ENCODE data around the gene RGS7. TPM values are rescaled to one million over a fixed set of nuclear protein-coding genes. Genes with fewer than 3 reads are reported as not detected.
"Not testable (repeated sequence)": the region's sequence is repeated elsewhere in the genome, so short reads cannot be mapped to it uniquely, and the experiment has no call there.

RGS7 gene
- total RNA-seq, 1 donor = under 0.01 TPM

- Histone ChIP-seq H3K4me1 (ENCODE audit: insufficient read depth, low read length) (no peaks in the 10 kb centered on the region), H3K4me3 (ENCODE audit: low read length) (no peak overlapping the region), H3K27me3 (ENCODE audit: insufficient read depth, low read length) (no peaks in the 10 kb centered on the region), H3K9me3 (ENCODE audit: low read depth, low read length) (no peaks in the 10 kb centered on the region)
Measured at GRCh38 chr1:240925273-240925672, 431.7 kb downstream of the RGS7 start.

GRCh38 chr1:240917976-240918375 lies 439.0 kb downstream of the RGS7 start:
- no peaks in the 10 kb centered on the region for H3K27me3 ChIP-seq (ENCODE audit: insufficient read depth, low read length)
- no peaks in the 10 kb centered on the region for H3K4me1 ChIP-seq (ENCODE audit: insufficient read depth, low read length)
- H3K9me3 ChIP-seq (ENCODE audit: low read depth, low read length) = no peaks in the 10 kb centered on the region
- no peak overlapping the region for H3K4me3 ChIP-seq (ENCODE audit: low read length)

GRCh38 chr1:240914506-240914905 lies 442.5 kb downstream of the RGS7 start:
- no peaks in the 10 kb centered on the region for H3K4me1 ChIP-seq (ENCODE audit: insufficient read depth, low read length)
- no peaks in the 10 kb centered on the region for H3K27me3 ChIP-seq (ENCODE audit: insufficient read depth, low read length)
- H3K4me3 ChIP-seq (ENCODE audit: low read length) = no peak overlapping the region
- no peaks in the 10 kb centered on the region for H3K9me3 ChIP-seq (ENCODE audit: low read depth, low read length)

GRCh38 chr1:240912821-240913220 lies 444.2 kb downstream of the RGS7 start:
- no peaks in the 10 kb centered on the region for H3K9me3 ChIP-seq (ENCODE audit: low read depth, low read length)
- no peaks in the 10 kb centered on the region for H3K27me3 ChIP-seq (ENCODE audit: insufficient read depth, low read length)
- no peak overlapping the region for H3K4me3 ChIP-seq (ENCODE audit: low read length)
- H3K4me1 ChIP-seq (ENCODE audit: insufficient read depth, low read length) = no peaks in the 10 kb centered on the region

GRCh38 chr1:240909701-240910457 lies 447.1 kb downstream of the RGS7 start:
- Histone ChIP-seq H3K27me3 (ENCODE audit: insufficient read depth, low read length) (no peaks in the 10 kb centered on the region), H3K4me1 (ENCODE audit: insufficient read depth, low read length) (no peaks in the 10 kb centered on the region), H3K9me3 (ENCODE audit: low read depth, low read length) (no peaks in the 10 kb centered on the region), H3K4me3 (ENCODE audit: low read length) (no peak overlapping the region)

GRCh38 chr1:240906477-240906876 lies 450.5 kb downstream of the RGS7 start:
- no peaks in the 10 kb centered on the region for H3K9me3 ChIP-seq (ENCODE audit: low read depth, low read length)

GRCh38 chr1:240905225-240905765 lies 451.7 kb downstream of the RGS7 start:
- H3K27me3 ChIP-seq (ENCODE audit: insufficient read depth, low read length) = no peaks in the 10 kb centered on the region

More at GRCh38 chr1:240906477-240906876, 450.5 kb downstream of the RGS7 start:
- Histone ChIP-seq H3K4me1 (ENCODE audit: insufficient read depth, low read length) (no peaks in the 10 kb centered on the region), H3K27me3 (ENCODE audit: insufficient read depth, low read length) (no peaks in the 10 kb centered on the region), H3K4me3 (ENCODE audit: low read length) (no peak overlapping the region)

GRCh38 chr1:240895424-240895823 lies 461.6 kb downstream of the RGS7 start:
- not testable (repeated sequence) for H3K4me1 ChIP-seq (ENCODE audit: insufficient read depth, low read length); H3K4me3 ChIP-seq (ENCODE audit: low read length); H3K27me3 ChIP-seq (ENCODE audit: insufficient read depth, low read length); H3K9me3 ChIP-seq (ENCODE audit: low read depth, low read length)

More at GRCh38 chr1:240905225-240905765, 451.7 kb downstream of the RGS7 start:
- no peak overlapping the region for H3K4me3 ChIP-seq (ENCODE audit: low read length)
- H3K9me3 ChIP-seq (ENCODE audit: low read depth, low read length) = no peaks in the 10 kb centered on the region
- H3K4me1 ChIP-seq (ENCODE audit: insufficient read depth, low read length) = no peaks in the 10 kb centered on the region

- Histone ChIP-seq H3K4me3 (ENCODE audit: low read length) (no peak overlapping the region), H3K27me3 (ENCODE audit: insufficient read depth, low read length) (no peaks in the 10 kb centered on the region), H3K9me3 (ENCODE audit: low read depth, low read length) (no peaks in the 10 kb centered on the region), H3K4me1 (ENCODE audit: insufficient read depth, low read length) (no peaks in the 10 kb centered on the region)
Measured at GRCh38 chr1:240888787-240889048, 468.3 kb downstream of the RGS7 start.

GRCh38 chr1:240888039-240888786 lies 468.8 kb downstream of the RGS7 start:
- Histone ChIP-seq H3K4me3 (ENCODE audit: low read length) (no peak overlapping the region), H3K4me1 (ENCODE audit: insufficient read depth, low read length) (no peaks in the 10 kb centered on the region), H3K27me3 (ENCODE audit: insufficient read depth, low read length) (no peaks in the 10 kb centered on the region), H3K9me3 (ENCODE audit: low read depth, low read length) (no peaks in the 10 kb centered on the region)

GRCh38 chr1:240883490-240883889 lies 473.5 kb downstream of the RGS7 start:
- Histone ChIP-seq H3K9me3 (ENCODE audit: low read depth, low read length) (no peaks in the 10 kb centered on the region), H3K4me3 (ENCODE audit: low read length) (no peak overlapping the region), H3K27me3 (ENCODE audit: insufficient read depth, low read length) (no peaks in the 10 kb centered on the region), H3K4me1 (ENCODE audit: insufficient read depth, low read length) (no peaks in the 10 kb centered on the region)

- H3K4me3 ChIP-seq (ENCODE audit: low read length); H3K9me3 ChIP-seq (ENCODE audit: low read depth, low read length); H3K27me3 ChIP-seq (ENCODE audit: insufficient read depth, low read length); H3K4me1 ChIP-seq (ENCODE audit: insufficient read depth, low read length): not testable (repeated sequence)
Measured at GRCh38 chr1:240882656-240883308, 474.2 kb downstream of the RGS7 start.

GRCh38 chr1:240878631-240879030 lies 478.4 kb downstream of the RGS7 start:
- H3K4me3 ChIP-seq (ENCODE audit: low read length) = no peak overlapping the region
- H3K27me3 ChIP-seq (ENCODE audit: insufficient read depth, low read length) = no peaks in the 10 kb centered on the region
- no peaks in the 10 kb centered on the region for H3K4me1 ChIP-seq (ENCODE audit: insufficient read depth, low read length)
- H3K9me3 ChIP-seq (ENCODE audit: low read depth, low read length) = no peaks in the 10 kb centered on the region

GRCh38 chr1:240877605-240878004 lies 479.4 kb downstream of the RGS7 start:
- Histone ChIP-seq H3K4me3 (ENCODE audit: low read length) (no peak overlapping the region), H3K9me3 (ENCODE audit: low read depth, low read length) (no peaks in the 10 kb centered on the region), H3K27me3 (ENCODE audit: insufficient read depth, low read length) (no peaks in the 10 kb centered on the region), H3K4me1 (ENCODE audit: insufficient read depth, low read length) (no peaks in the 10 kb centered on the region)

- H3K9me3 ChIP-seq (ENCODE audit: low read depth, low read length) = no peaks in the 10 kb centered on the region
- H3K4me1 ChIP-seq (ENCODE audit: insufficient read depth, low read length) = no peaks in the 10 kb centered on the region
- H3K4me3 ChIP-seq (ENCODE audit: low read length) = no peak overlapping the region
- H3K27me3 ChIP-seq (ENCODE audit: insufficient read depth, low read length) = no peaks in the 10 kb centered on the region
Measured at GRCh38 chr1:240876071-240876470, 480.9 kb downstream of the RGS7 start.

Data from mononuclear cell (primary cell).